HepG2 (cell line): ENCODE data around the gene CHCHD6. TPM values are rescaled to one million over a fixed set of nuclear protein-coding genes. Genes with fewer than 3 reads are reported as not detected.

ENCODE experiments used
- AHR ChIP-seq: IDR thresholded peaks from 2 replicates; pipeline ENCODE4 v1.6.1; 2018; ENCODE audit warnings: missing genetic modification reagents, missing compliant biosample characterization
- ATF7 ChIP-seq, 2 experiments: fragments of 450-650 bp in 1 of 2; sonication (generic) in 1 of 2; formaldehyde crosslinking in 1 of 2; IDR thresholded peaks; 2 replicates each; pipeline versions ENCODE4 v1.4.0 to v1.6.1; 2016 to 2020; ENCODE audit warnings: antibody characterized with exemption in 1 of 2, mild to moderate bottlenecking in 1 of 2, missing genetic modification reagents in 1 of 2
- ETV5 ChIP-seq: IDR thresholded peaks from 2 replicates; pipeline ENCODE4 v1.6.1; 2018; ENCODE audit warnings: missing biosample characterization, missing genetic modification reagents, inconsistent platforms, borderline replicate concordance
- FLYWCH1 ChIP-seq: sonication (generic); formaldehyde crosslinking; IDR thresholded peaks from 2 replicates; pipeline ENCODE4 v1.8.1; 2023; ENCODE audit warnings: mild to moderate bottlenecking, missing genetic modification reagents
- GABPA ChIP-seq, 2 experiments: IDR thresholded peaks; 2 replicates each; pipeline ENCODE4 v1.6.1; 2011 to 2016; ENCODE audit warnings: low read depth in 2 of 2, low read length in 1 of 2, missing biosample characterization in 1 of 2, missing genetic modification characterization in 1 of 2
- IRF2 ChIP-seq: IDR thresholded peaks from 2 replicates; pipeline ENCODE4 v1.6.1; 2018; ENCODE audit warnings: missing genetic modification reagents, missing compliant biosample characterization
- MTF1 ChIP-seq: sonication (generic); formaldehyde crosslinking; IDR thresholded peaks from 2 replicates; pipeline ENCODE4 v1.5.0; 2020; ENCODE audit warnings: missing genetic modification reagents
- NR3C1 ChIP-seq: sonication (generic); formaldehyde crosslinking; IDR thresholded peaks from 2 replicates; pipeline ENCODE4 v1.4.0; 2020; ENCODE audit warnings: missing genetic modification reagents
- RBAK ChIP-seq: sonication (generic); formaldehyde crosslinking; IDR thresholded peaks from 2 replicates; pipeline ENCODE4 v1.5.1; 2020; ENCODE audit warnings: mild to moderate bottlenecking, missing genetic modification reagents
- TEAD3 ChIP-seq: optimal IDR thresholded peaks from 2 replicates; pipeline ENCODE3; 2016; ENCODE audit warnings: borderline replicate concordance
- ZBTB38 ChIP-seq: sonication (generic); formaldehyde crosslinking; IDR thresholded peaks from 2 replicates; pipeline ENCODE4 v1.5.1; 2020; ENCODE audit warnings: mild to moderate bottlenecking, missing genetic modification reagents
- ZEB1 ChIP-seq: IDR thresholded peaks from 2 replicates; pipeline ENCODE4 v1.6.1; 2012; ENCODE audit warnings: mild to moderate bottlenecking, low read depth, inconsistent platforms; ENCODE audit not compliant: insufficient replicate concordance
- ZNF333 ChIP-seq: sonication (generic); formaldehyde crosslinking; IDR thresholded peaks from 2 replicates; pipeline ENCODE4 v1.4.0; 2020; ENCODE audit warnings: mild to moderate bottlenecking, missing genetic modification reagents, borderline replicate concordance
- ZNF546 ChIP-seq: sonication (generic); formaldehyde crosslinking; conservative IDR thresholded peaks from 2 replicates; pipeline ENCODE4 v1.8.1; 2023; ENCODE audit warnings: mild to moderate bottlenecking, missing genetic modification reagents
- ZNF652 ChIP-seq: IDR thresholded peaks from 2 replicates; pipeline ENCODE4 v1.6.1; 2016; ENCODE audit warnings: low read depth, borderline replicate concordance
- polyA plus RNA-seq, 8 experiments: library from polyadenylated mRNA; depleted of rRNA in 3 of 8; stranded (reverse) in 7 of 8; unstranded in 1 of 8; fragments of >200 nt; fragmentation: Illumina TruSeq in 4 of 8; extraction: Trizol in 4 of 8; gene quantifications; 2 replicates each; pipeline versions ENCODE4 v1.2.1 to v1.2.3, GENCODE V29; 2011 to 2016; ENCODE audit warnings: low read depth in 4 of 8, missing spikeins in 1 of 8, mixed read lengths in 1 of 8; ENCODE audit not compliant: insufficient read depth in 1 of 8
- total RNA-seq, 5 experiments: library from RNA; depleted of rRNA; stranded (reverse); fragments of >200 nt; fragmentation: Illumina TruSeq; extraction: Trizol; gene quantifications; 2 replicates each; pipeline ENCODE4 v1.2.3, GENCODE V29; 2016; ENCODE audit warnings: low read depth in 1 of 5
- TF ChIP-seq, protein P1 (sequence below): sonication (generic); formaldehyde crosslinking; IDR thresholded peaks from 2 replicates; pipeline ENCODE4 v1.9.0; 2021; ENCODE audit warnings: missing genetic modification reagents, borderline replicate concordance
- TF ChIP-seq, protein P2 (sequence below): sonication (generic); formaldehyde crosslinking; IDR thresholded peaks from 2 replicates; pipeline ENCODE4 v1.5.0; 2020; ENCODE audit warnings: mild to moderate bottlenecking, low read depth, missing genetic modification reagents, borderline replicate concordance
- TF ChIP-seq, protein P3 (sequence below): sonication (generic); formaldehyde crosslinking; conservative IDR thresholded peaks from 2 replicates; pipeline ENCODE4 v1.4.0; 2020; ENCODE audit warnings: missing genetic modification reagents

The CHCHD6 gene
- total and polyA plus RNA-seq, 2 of the 13 experiments (the other 11 are each of a cell fraction or from before 2014, with no cell fraction given) = 20.3 to 20.8 TPM

DNA sequence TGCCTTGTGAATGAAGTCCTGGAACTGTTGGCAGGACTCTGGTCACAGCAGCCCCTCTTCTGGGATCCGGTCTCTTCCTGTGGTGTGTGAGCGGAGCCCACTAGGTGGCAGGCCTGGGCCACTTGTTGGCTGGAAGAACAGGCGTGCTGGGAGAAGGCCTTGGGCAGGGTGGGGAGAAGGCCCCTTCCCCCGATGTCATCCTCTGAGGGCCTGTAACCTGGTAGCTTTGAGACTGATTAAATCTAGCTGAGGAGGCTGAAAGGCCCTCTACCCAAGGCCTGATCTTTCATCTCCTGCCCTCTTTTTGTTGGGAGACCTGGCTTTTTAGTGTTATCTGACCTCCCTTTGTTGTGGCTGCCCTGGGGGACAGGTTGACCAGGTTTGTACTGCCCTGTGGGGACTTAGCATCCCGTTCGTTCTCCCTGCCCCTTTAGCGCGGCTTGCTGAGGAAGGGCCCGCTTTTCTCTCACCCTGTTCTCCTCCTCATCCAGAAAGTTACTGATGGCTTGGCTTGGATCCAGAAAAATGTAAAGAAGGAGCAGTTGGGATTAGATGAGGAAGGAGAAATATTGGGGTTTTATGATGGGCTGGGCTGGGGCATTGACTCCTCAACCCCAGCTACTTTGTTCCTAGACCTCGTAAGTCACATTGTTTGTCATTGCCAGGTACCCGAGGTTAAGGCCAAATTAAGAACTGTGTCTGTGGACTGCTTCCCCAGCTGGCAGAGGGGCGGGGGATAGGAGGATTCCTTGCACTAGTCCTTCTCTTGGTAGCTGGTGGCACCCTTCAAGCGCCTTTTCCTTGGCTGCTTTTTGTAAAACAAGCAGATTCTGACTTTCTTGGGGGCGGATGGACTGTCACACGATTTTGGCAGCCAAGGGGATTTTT is 48.5 kb downstream of the CHCHD6 start (continued):
- peak; percentile 60 for TF ChIP-seq ETV5
- TF ChIP-seq MTF1 = no peak
- TF ChIP-seq, protein P1, sequence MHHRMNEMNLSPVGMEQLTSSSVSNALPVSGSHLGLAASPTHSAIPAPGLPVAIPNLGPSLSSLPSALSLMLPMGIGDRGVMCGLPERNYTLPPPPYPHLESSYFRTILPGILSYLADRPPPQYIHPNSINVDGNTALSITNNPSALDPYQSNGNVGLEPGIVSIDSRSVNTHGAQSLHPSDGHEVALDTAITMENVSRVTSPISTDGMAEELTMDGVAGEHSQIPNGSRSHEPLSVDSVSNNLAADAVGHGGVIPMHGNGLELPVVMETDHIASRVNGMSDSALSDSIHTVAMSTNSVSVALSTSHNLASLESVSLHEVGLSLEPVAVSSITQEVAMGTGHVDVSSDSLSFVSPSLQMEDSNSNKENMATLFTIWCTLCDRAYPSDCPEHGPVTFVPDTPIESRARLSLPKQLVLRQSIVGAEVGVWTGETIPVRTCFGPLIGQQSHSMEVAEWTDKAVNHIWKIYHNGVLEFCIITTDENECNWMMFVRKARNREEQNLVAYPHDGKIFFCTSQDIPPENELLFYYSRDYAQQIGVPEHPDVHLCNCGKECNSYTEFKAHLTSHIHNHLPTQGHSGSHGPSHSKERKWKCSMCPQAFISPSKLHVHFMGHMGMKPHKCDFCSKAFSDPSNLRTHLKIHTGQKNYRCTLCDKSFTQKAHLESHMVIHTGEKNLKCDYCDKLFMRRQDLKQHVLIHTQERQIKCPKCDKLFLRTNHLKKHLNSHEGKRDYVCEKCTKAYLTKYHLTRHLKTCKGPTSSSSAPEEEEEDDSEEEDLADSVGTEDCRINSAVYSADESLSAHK = no peak
- no peak for TF ChIP-seq ZEB1
- no peak; the same call in 1 of the 2 replicates for TF ChIP-seq AHR (CRISPR knock-in tag)
- TF ChIP-seq, protein P2, sequence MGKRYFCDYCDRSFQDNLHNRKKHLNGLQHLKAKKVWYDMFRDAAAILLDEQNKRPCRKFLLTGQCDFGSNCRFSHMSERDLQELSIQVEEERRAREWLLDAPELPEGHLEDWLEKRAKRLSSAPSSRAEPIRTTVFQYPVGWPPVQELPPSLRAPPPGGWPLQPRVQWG (CRISPR knock-in tag) = no peak
- TF ChIP-seq FLYWCH1 (CRISPR knock-in tag) = no peak
- TF ChIP-seq NR3C1 (CRISPR knock-in tag) = no peak
- no peak for TF ChIP-seq ZNF333 (CRISPR knock-in tag)
- TF ChIP-seq ATF7 (IDR thresholded peaks at IDR 0.05) = no peak
- no peak for TF ChIP-seq ATF7 (CRISPR knock-in tag; IDR thresholded peaks at IDR 0.05)
- no peak for TF ChIP-seq ZBTB38 (CRISPR knock-in tag)
- no peak for TF ChIP-seq RBAK (CRISPR knock-in tag)
- no peak for TF ChIP-seq GABPA (IDR thresholded peaks at IDR 0.05; ENCODE audit: low read depth, low read length)
- no peak for TF ChIP-seq GABPA (CRISPR knock-in tag; IDR thresholded peaks at IDR 0.05; ENCODE audit: low read depth)
- TF ChIP-seq ZNF652 (CRISPR knock-in tag) = no peak
- peak; percentile 7 for TF ChIP-seq TEAD3 (CRISPR knock-in tag)
- no peak for TF ChIP-seq ZNF546 (CRISPR knock-in tag)
- TF ChIP-seq IRF2 (CRISPR knock-in tag) = peak; percentile 52; the same call in 1 of the 2 replicates
- TF ChIP-seq, protein P3, sequence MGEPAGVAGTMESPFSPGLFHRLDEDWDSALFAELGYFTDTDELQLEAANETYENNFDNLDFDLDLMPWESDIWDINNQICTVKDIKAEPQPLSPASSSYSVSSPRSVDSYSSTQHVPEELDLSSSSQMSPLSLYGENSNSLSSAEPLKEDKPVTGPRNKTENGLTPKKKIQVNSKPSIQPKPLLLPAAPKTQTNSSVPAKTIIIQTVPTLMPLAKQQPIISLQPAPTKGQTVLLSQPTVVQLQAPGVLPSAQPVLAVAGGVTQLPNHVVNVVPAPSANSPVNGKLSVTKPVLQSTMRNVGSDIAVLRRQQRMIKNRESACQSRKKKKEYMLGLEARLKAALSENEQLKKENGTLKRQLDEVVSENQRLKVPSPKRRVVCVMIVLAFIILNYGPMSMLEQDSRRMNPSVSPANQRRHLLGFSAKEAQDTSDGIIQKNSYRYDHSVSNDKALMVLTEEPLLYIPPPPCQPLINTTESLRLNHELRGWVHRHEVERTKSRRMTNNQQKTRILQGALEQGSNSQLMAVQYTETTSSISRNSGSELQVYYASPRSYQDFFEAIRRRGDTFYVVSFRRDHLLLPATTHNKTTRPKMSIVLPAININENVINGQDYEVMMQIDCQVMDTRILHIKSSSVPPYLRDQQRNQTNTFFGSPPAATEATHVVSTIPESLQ (CRISPR knock-in tag) = no peak
